HL-60 (cell line): ENCODE results near the gene MEF2C.

ENCODE experiments used
- CTCF ChIP-seq: IDR thresholded peaks from one replicate; pipeline ENCODE4 v1.5.1; 2011; ENCODE audit warnings: low read length, control low read depth, inconsistent platforms; ENCODE audit not compliant: insufficient read depth
- GABPA ChIP-seq: IDR thresholded peaks from 2 replicates; pipeline ENCODE4 v1.6.1; 2012; ENCODE audit warnings: low read depth
- TF ChIP-seq, protein P1 (sequence below): IDR thresholded peaks from 2 replicates; pipeline ENCODE4 v1.6.1; 2012; ENCODE audit warnings: low read depth; ENCODE audit not compliant: insufficient replicate concordance

GRCh38 chr5:88713818-88714217 is 169.2 kb downstream of the MEF2C start:
- TF ChIP-seq GABPA, result no peak
- TF ChIP-seq CTCF, result no peak
- TF ChIP-seq, protein P1, sequence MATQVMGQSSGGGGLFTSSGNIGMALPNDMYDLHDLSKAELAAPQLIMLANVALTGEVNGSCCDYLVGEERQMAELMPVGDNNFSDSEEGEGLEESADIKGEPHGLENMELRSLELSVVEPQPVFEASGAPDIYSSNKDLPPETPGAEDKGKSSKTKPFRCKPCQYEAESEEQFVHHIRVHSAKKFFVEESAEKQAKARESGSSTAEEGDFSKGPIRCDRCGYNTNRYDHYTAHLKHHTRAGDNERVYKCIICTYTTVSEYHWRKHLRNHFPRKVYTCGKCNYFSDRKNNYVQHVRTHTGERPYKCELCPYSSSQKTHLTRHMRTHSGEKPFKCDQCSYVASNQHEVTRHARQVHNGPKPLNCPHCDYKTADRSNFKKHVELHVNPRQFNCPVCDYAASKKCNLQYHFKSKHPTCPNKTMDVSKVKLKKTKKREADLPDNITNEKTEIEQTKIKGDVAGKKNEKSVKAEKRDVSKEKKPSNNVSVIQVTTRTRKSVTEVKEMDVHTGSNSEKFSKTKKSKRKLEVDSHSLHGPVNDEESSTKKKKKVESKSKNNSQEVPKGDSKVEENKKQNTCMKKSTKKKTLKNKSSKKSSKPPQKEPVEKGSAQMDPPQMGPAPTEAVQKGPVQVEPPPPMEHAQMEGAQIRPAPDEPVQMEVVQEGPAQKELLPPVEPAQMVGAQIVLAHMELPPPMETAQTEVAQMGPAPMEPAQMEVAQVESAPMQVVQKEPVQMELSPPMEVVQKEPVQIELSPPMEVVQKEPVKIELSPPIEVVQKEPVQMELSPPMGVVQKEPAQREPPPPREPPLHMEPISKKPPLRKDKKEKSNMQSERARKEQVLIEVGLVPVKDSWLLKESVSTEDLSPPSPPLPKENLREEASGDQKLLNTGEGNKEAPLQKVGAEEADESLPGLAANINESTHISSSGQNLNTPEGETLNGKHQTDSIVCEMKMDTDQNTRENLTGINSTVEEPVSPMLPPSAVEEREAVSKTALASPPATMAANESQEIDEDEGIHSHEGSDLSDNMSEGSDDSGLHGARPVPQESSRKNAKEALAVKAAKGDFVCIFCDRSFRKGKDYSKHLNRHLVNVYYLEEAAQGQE, result no peak
